GM12878 (cell line): ENCODE measurements around the gene GMDS. TPM values are rescaled to one million over a fixed set of nuclear protein-coding genes. Genes with fewer than 3 reads are reported as not detected.

Experiments
- ATAC-seq: fragments of 200-7000 bp; cut with Tn5 transposase; 3 replicates; pipeline ENCODE4 v1.9.1; 2020; ENCODE audit warnings: mild to moderate bottlenecking, moderate library complexity
- BruUV-seq: library from RNA; stranded (reverse); fragments of 400-500 nt; replicated peaks from 2 replicates; lab custom pipeline; 2021; lab: Mats Ljungman, UMichigan
- CTCF ChIA-PET: fragments of 300-600 bp; sonication (Branson Sonifier 250); formaldehyde crosslinking; extraction: SDS; loops from one replicate; lab custom pipeline; 2021; ENCODE audit warnings: inconsistent platforms; lab: Yijun Ruan, JAX
- POLR2A ChIA-PET: fragments of 350-600 bp; formaldehyde crosslinking; extraction: SDS; loops from one replicate; lab custom pipeline; 2021; ENCODE audit warnings: inconsistent platforms; lab: Charles Lee
- RAD21 ChIA-PET: fragments of 300-600 bp; sonication (Branson Sonifier 250); formaldehyde crosslinking; loops from one replicate; lab custom pipeline; 2023; ENCODE audit warnings: antibody characterized with exemption; ENCODE audit not compliant: unreplicated experiment; lab: Charles Lee
- SMC1A ChIA-PET: fragments of 300-600 bp; sonication (Branson Sonifier 250); formaldehyde crosslinking; loops from one replicate; lab custom pipeline; 2023; ENCODE audit not compliant: unreplicated experiment, uncharacterized antibody; lab: Charles Lee
- DNase-seq: peaks from one replicate; pipeline ENCODE4 v3.0.0-alpha.2; 2011; ENCODE audit warnings: low read depth, low spot score
- FAIRE-seq: peaks from 3 replicates; lab custom pipeline; 2011; peaks lifted over from hg19 to GRCh38; lab: Jason Lieb, UNC
- H2AFZ ChIP-seq: 2 replicates; pipeline ENCODE4 v1.6.0; 2011; ENCODE audit warnings: low read depth, low read length, control low read depth; ENCODE audit not compliant: control insufficient read depth
- H3K27ac ChIP-seq: 2 replicates; pipeline ENCODE4 v1.5.1; 2011; ENCODE audit warnings: control low read depth; ENCODE audit not compliant: control insufficient read depth, insufficient read depth
- H3K27me3 ChIP-seq, 2 experiments: replicated peaks in 1 of 2; 2 replicates each; pipeline versions ENCODE4 v1.6.0 to v1.6.1; 2011; ENCODE audit warnings: low read length in 1 of 2; ENCODE audit not compliant: control insufficient read depth in 2 of 2, insufficient read depth in 2 of 2
- H3K36me3 ChIP-seq, 2 experiments: 2 replicates each; pipeline ENCODE4 v1.5.1; 2011; ENCODE audit warnings: low read length in 1 of 2; ENCODE audit not compliant: control insufficient read depth in 2 of 2, insufficient read depth in 2 of 2
- H3K4me1 ChIP-seq: 2 replicates; pipeline ENCODE4 v1.6.1; 2011; ENCODE audit warnings: mild to moderate bottlenecking, low read length, moderate library complexity, mixed read lengths; ENCODE audit not compliant: control insufficient read depth, insufficient read depth
- H3K4me2 ChIP-seq: 2 replicates; pipeline ENCODE4 v1.6.0; 2011; ENCODE audit warnings: control low read depth; ENCODE audit not compliant: control insufficient read depth, insufficient read depth
- H3K4me3 ChIP-seq: fragments of 200-600 bp; sonication (generic); 2 replicates; pipeline ENCODE4 v1.5.1; 2016
- H3K79me2 ChIP-seq: 2 replicates; pipeline ENCODE4 v1.6.0; 2011; ENCODE audit warnings: low read length; ENCODE audit not compliant: control insufficient read depth, insufficient read depth
- H3K9ac ChIP-seq: 2 replicates; pipeline ENCODE4 v1.8.0; 2011; ENCODE audit warnings: low read length, control low read depth, mixed read lengths; ENCODE audit not compliant: control insufficient read depth, insufficient read depth
- H3K9me3 ChIP-seq: replicated peaks from 3 replicates; pipeline ENCODE4 v1.5.1; 2011; ENCODE audit warnings: mild to moderate bottlenecking, low read length; ENCODE audit not compliant: control insufficient read depth, insufficient read depth
- H4K20me1 ChIP-seq: 2 replicates; pipeline ENCODE4 v1.6.0; 2011; ENCODE audit not compliant: control insufficient read depth, insufficient read depth
- IKZF2 ChIP-seq, 2 experiments: fragments of 450-650 bp; IDR thresholded peaks; 2 replicates each; pipeline ENCODE4 v1.6.1; 2017; ENCODE audit warnings: mild to moderate bottlenecking in 2 of 2, moderate library complexity in 2 of 2
- LARP7 ChIP-seq: fragments of 450-650 bp; IDR thresholded peaks from 2 replicates; pipeline ENCODE4 v1.6.1; 2017; ENCODE audit warnings: mild to moderate bottlenecking
- MXI1 ChIP-seq: fragments of 150-350 bp; IDR thresholded peaks from 2 replicates; pipeline ENCODE4 v1.6.1; 2011; ENCODE audit warnings: low read depth, mild to moderate bottlenecking, inconsistent platforms, low read length, improper control_type of control experiment
- MYB ChIP-seq: fragments of 150-350 bp; IDR thresholded peaks from 2 replicates; pipeline ENCODE4 v1.6.1; 2014; ENCODE audit warnings: mild to moderate bottlenecking, low read depth, low read length, borderline replicate concordance
- NR2F1 ChIP-seq: fragments of 450-650 bp; conservative IDR thresholded peaks from 2 replicates; pipeline ENCODE4 v1.6.1; 2017; ENCODE audit warnings: mild to moderate bottlenecking
- SIX5 ChIP-seq: IDR thresholded peaks from 2 replicates; pipeline ENCODE4 v1.6.1; 2011; ENCODE audit warnings: mild to moderate bottlenecking, low read depth, low read length, moderate library complexity; ENCODE audit not compliant: severe bottlenecking
- TCF12 ChIP-seq: IDR thresholded peaks from 2 replicates; pipeline ENCODE4 v1.6.1; 2011; ENCODE audit warnings: low read depth, mild to moderate bottlenecking, low read length
- TCF7 ChIP-seq: IDR thresholded peaks from 2 replicates; pipeline ENCODE4 v1.6.1; 2014; ENCODE audit warnings: antibody characterized with exemption, borderline replicate concordance
- WGBS: methylation state at CpG from one replicate; pipeline ENCODE4 v1.1.6; 2016; ENCODE audit warnings: low lambda C conversion rate; ENCODE audit not compliant: insufficient replicate concordance, insufficient coverage; ENCODE audit errors: missing lambda C conversion rate; 5-methylcytosine and 5-hydroxymethylcytosine counted together
- in situ Hi-C: fragments of 300-500 bp; cut with MboI; formaldehyde crosslinking; loops from 9 replicates; pipeline ENCODE4 v1.14.3; 2018; ENCODE audit warnings: mixed read lengths
- intact Hi-C: fragments of 100-400 bp; cut with micrococcal nuclease; formaldehyde crosslinking; loops from one replicate; pipeline ENCODE4 v1.14.2; 2022; ENCODE audit not compliant: unreplicated experiment
- polyA plus RNA-seq, 11 experiments: library from polyadenylated mRNA; depleted of rRNA in 4 of 11; unstranded in 6 of 11; stranded (reverse) in 5 of 11; fragments of >200 nt; fragmentation: Nextera tagmentation in 4 of 11; fragmentation: Illumina TruSeq in 1 of 11; extraction: Ambion mirVana in 4 of 11; extraction: Trizol in 1 of 11; gene quantifications; 1 replicate in 1 of 11; 2 replicates in 10 of 11; pipeline versions ENCODE4 v1.2.1 to v1.2.3, GENCODE V29; 2011 to 2016; ENCODE audit warnings: inconsistent platforms in 2 of 11, missing spikeins in 2 of 11, low read depth in 1 of 11
- total RNA-seq, 4 experiments: library from RNA; depleted of rRNA in 3 of 4; stranded (reverse); fragments of >200 nt in 3 of 4; fragmentation: Illumina TruSeq in 1 of 4; extraction: Trizol in 1 of 4; gene quantifications; 2 replicates each; pipeline versions ENCODE4 v1.2.1 to v1.2.3, GENCODE V29; 2013 to 2021
- TF ChIP-seq, protein P1 (sequence below): fragments of 450-650 bp; IDR thresholded peaks from 2 replicates; pipeline ENCODE4 v1.6.1; 2017; ENCODE audit warnings: mild to moderate bottlenecking, low read depth, inconsistent platforms; ENCODE audit not compliant: poor library complexity, severe bottlenecking

Gene GMDS
- total and polyA plus RNA-seq, 10 of the 15 experiments (the other 5 are each of a cell fraction or from before 2014, with no cell fraction given) = 0.61 to 53.8 (median 29.3) TPM

DNA sequence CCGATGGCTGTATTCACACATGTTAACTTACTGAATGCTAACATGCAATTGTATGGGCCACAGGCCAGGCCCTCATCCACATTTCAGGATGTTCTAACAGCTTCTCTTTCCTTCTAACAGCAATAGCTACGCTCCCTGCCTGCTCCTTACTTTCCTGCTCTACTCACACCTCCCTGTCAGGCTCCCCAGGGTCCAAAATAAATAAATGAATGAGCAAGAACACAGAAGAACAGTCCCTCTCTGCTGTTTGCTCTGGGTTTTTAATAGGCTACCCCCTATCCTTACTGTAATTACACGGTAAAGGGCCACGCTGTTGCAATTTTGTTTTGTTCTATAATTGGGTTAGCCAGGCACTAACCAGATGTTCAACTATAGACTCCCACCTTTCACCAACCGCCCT lies 135.6 kb downstream of the GMDS start:
- H2AFZ ChIP-seq = no peak overlapping the region
- in situ Hi-C loops (loop anchor here (5.0 to 10.0 kb wide), 2 partner anchors 245 to 507 kb away; no protein-coding TSS in a partner anchor), intact Hi-C loops (loop anchor here (2.0 to 10.0 kb wide), 2 partner anchors 77 to 255 kb away; no protein-coding TSS in a partner anchor)
- no peak overlapping the region for H3K4me3 ChIP-seq
- ChIA-PET CTCF (interaction anchor here (0.8 to 2.2 kb wide), 4 partner anchors 9 to 518 kb away, joined by 3 to 8 read pairs (median 4); no protein-coding TSS in a partner anchor), POLR2A (no interaction called here), SMC1A (interaction anchor here (1.5 to 2.9 kb wide), 2 partner anchors 9 to 244 kb away, joined by 3 to 9 read pairs; no protein-coding TSS in a partner anchor), RAD21 (no interaction called here)
- H3K4me1 ChIP-seq = peaks cover 7% of the 10 kb centered on the region; the same call in 1 of the 2 replicates
- no peak for DNase-seq
- TF ChIP-seq, protein P1, sequence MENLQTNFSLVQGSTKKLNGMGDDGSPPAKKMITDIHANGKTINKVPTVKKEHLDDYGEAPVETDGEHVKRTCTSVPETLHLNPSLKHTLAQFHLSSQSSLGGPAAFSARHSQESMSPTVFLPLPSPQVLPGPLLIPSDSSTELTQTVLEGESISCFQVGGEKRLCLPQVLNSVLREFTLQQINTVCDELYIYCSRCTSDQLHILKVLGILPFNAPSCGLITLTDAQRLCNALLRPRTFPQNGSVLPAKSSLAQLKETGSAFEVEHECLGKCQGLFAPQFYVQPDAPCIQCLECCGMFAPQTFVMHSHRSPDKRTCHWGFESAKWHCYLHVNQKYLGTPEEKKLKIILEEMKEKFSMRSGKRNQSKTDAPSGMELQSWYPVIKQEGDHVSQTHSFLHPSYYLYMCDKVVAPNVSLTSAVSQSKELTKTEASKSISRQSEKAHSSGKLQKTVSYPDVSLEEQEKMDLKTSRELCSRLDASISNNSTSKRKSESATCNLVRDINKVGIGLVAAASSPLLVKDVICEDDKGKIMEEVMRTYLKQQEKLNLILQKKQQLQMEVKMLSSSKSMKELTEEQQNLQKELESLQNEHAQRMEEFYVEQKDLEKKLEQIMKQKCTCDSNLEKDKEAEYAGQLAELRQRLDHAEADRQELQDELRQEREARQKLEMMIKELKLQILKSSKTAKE = no peak
- TF ChIP-seq SIX5 (no peak), TCF12 (no peak), MYB (no peak), MXI1 (no peak), LARP7 (no peak), IKZF2 (IDR thresholded peaks at IDR 0.05) (no peak), NR2F1 (no peak), TCF7 (no peak)
- H3K4me2 ChIP-seq = no peak overlapping the region
- H4K20me1 ChIP-seq = no peaks in the 10 kb centered on the region
- H3K36me3 ChIP-seq = peaks cover 0 to 2% of the 10 kb centered on the region in 2 experiments; a peak in 1 of 4 replicates
- H3K27ac ChIP-seq = no peak overlapping the region
- no peak for FAIRE-seq
- H3K79me2 ChIP-seq = no peaks in the 10 kb centered on the region
- no peak overlapping the region for H3K9ac ChIP-seq
- H3K9me3 ChIP-seq = no peaks in the 10 kb centered on the region
- WGBS = 87% methylated on average over 5 of the region's 5 CpGs
- no TSS peak for BruUV-seq
- ATAC-seq = no peak
- no peaks in the 10 kb centered on the region for H3K27me3 ChIP-seq
